ENCODE results near the gene GRIA1.

The GRIA1 gene

DNA sequence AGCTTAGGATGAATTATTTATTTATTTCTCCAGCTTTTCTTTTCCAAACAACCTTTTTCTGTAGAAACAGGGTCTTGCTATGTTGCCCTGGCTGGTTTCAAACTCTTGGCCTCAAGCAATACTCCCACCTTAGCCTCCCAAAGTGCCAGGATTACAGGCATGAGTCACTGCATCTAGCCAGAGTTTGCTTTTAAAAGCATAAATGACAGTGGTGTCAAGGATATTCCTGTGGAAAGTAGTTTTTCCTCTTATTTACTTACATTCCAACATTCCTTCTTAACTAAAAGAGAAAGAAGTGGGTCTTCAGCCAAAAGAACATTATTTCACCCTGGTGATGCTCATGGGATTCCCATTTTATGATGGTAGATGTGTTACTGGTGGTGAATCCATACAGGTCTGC, 62.4 kb downstream of the GRIA1 start:
- DNase-seq = no peak

GRCh38 chr5:153555420-153556114, 65.1 kb downstream of the GRIA1 start:
- DNase-seq = no peak

DNA sequence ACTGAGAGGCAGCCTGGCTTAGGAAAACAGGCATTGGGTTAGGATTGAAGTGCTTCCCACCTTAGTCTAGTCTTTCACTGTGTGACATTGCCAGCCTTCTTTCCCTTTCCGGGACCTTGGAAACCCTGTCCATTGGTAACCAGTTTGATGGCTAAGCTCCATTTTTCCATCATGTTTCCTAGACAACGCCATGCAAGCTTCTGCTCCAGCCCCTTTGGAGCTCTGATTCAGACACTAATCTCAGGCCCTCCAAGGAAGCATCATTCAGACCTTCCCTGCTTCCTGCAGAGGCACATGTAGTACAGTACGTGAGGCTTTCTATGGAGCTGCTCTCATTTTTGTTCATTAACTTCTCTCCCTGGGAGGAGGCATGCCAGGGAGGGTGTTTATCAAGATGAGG, 68.5 kb downstream of the GRIA1 start:
- no peak for DNase-seq

- DNase-seq = no peak
These were observed 69.5 kb downstream of the GRIA1 start for GRCh38 chr5:153559926-153560325.

DNA sequence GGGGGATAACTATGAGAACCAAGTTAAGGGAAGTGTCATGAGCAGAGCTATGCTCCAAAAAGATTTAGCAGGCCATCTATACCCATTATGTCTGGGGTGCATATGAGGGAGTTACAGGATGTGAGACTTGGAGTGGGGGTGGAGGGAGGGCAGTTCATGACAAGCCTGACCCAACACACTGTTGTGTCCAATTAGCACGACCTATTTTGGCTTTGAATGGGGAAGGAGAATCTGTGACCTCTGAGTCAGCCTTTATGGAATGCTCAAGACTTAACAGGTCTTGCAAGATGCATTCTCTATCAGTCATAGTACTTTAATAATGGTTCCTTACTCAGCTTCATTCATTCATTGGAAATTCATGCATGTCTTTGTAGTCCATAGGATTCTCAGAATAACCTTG, 71.7 kb downstream of the GRIA1 start:
- DNase-seq = no peak

GRCh38 chr5:153565822-153566221, 75.4 kb downstream of the GRIA1 start:
- no peak for DNase-seq

DNA sequence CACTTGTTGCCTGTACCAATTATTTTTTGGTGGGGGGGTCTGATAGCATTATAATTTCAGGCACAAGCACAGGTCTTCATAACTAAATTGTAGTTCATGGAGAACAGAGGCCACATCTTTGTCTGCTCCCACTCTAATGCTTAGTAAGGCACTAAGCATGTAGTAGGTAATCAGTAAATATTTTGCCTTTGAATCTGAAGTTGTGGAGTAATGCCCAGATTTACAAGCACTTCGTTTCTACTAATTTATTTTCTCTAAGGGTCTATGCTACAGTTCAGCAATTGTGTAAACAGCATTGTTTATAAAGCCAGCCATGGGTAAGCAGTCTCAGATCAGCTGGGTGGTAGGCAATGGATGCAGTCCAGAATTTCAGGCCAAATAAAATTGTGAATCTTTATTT, 78.6 kb downstream of the GRIA1 start:
- DNase-seq = no peak

- no peak for DNase-seq
These were observed 80.7 kb downstream of the GRIA1 start for GRCh38 chr5:153571162-153571561.

DNA sequence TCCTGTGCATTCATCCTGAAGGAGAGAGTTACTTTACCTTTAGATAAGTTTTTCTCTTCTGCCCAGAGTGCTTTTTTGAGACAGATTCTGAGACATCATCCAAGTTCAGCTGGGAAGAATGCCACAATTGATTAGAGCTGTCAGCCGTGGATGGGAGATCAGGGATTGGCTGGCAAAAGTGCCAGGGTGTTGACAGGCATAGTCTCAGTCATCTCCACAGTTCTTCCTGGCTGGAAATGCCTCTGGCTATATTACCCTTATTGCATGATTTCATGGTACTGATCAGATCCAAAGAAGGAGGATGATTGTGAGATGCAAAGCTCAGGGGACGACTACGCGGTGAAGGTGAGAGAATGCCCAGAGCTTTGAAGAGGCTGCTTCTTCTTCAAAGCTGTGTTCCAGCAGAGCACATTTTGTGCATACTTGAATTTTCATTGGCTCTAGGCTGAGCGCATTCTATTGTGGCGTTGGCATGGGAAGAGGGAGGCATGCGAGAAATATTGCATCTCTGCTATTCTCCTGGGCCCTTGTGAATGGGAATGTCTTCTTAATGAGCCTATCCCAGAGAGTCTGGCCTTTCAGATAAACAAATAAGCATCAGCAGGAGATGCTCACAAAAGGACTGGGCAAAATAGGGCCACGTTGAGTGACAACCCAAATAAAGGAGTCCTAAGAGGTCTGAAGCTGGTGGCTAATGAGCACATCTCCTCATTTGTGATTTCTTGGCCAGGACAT, 82.1 kb downstream of the GRIA1 start:
- no peak for DNase-seq

GRCh38 chr5:153573326-153574033, 83.0 kb downstream of the GRIA1 start:
- DNase-seq = no peak

- no peak for DNase-seq
These were observed 93.9 kb downstream of the GRIA1 start for GRCh38 chr5:153584126-153584959.

DNA sequence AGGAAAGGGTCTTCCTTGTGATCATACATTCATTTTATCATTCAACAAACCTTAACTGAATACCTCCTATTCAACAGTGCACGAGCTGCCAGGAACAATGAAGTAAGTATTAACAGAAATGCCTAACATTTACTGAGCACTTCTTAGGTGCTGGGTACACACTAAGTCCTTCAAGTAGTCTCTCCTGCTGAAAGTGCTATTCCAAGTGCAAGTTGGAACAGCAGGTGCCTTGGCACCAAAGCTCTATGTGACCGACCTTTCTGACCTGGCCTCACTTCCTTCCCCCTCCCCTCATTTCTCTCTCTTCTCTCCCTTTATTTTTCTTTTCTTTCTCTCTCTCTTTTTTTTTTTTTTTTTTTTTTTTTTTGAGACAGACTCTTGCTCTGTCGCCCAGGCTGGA, 94.5 kb downstream of the GRIA1 start:
- DNase-seq = no peak

GRCh38 chr5:153585622-153586277, 95.3 kb downstream of the GRIA1 start:
- DNase-seq = no peak

DNA sequence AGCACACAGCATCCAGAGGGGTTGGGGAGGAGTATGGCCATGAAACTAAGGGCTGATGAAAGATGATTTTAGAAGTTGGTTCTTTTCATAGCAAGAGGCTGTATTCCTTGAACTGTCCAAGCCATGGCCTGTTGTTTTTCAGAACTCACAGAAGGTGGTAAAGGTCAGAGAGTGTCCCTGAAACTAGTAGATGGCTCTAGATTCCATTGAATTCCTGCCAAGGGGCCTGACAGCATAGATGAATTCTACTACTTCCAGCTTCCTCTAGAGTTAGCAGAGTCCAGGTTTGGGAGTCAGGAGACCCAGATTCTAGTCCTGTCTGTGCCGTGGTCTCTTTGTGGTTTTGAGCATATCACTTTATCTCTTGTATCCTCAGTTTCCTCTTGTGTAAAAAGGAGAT, 101.6 kb downstream of the GRIA1 start:
- no peak for DNase-seq

DNA sequence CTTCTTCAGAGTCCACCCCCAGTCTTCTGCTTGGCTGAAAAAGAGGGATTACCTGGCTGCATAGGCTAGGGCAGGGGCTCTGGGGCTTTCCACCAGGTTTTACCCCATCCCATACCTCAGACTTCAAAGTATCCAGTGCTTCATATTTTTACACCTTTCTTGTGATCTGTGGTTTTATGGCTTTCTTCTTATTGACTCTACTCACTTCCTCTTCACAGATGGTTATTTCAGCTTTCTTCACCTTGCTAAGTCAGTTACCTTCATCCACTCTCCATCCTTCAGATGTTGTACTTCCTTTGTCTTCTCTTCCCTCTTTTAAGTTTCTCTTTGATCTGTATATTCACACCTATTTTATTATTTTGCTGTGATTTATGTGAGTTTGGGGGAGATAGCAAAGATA, 104.3 kb downstream of the GRIA1 start:
- no peak for DNase-seq

GRCh38 chr5:153598099-153598498, 107.6 kb downstream of the GRIA1 start:
- no peak for DNase-seq

GRCh38 chr5:153601377-153601776, 110.9 kb downstream of the GRIA1 start:
- DNase-seq = no peak

GRCh38 chr5:153605386-153605785, 114.9 kb downstream of the GRIA1 start:
- DNase-seq = no peak

- DNase-seq = no peak
These were observed 119.5 kb downstream of the GRIA1 start for GRCh38 chr5:153610009-153610408.

GRCh38 chr5:153610811-153611210, 120.3 kb downstream of the GRIA1 start:
- DNase-seq = no peak

DNA sequence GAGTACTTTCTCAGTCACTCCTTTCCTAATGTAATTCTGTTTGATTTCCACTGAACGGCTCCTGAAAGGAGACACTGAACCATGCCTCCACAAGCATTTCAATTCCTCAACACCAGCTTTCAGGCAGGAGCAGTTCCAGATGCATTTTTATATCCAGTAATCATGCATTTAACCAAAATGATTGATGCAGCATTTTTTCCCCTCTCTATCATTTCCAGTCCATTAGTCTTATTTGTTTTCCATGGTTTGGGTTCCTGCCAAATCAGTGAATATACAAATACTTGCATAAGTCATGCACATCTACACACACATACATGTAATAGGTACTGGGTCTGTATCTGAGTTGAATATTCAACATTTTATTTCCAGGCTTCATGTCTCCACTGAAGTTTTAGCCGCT, 122.7 kb downstream of the GRIA1 start:
- no peak for DNase-seq

DNA sequence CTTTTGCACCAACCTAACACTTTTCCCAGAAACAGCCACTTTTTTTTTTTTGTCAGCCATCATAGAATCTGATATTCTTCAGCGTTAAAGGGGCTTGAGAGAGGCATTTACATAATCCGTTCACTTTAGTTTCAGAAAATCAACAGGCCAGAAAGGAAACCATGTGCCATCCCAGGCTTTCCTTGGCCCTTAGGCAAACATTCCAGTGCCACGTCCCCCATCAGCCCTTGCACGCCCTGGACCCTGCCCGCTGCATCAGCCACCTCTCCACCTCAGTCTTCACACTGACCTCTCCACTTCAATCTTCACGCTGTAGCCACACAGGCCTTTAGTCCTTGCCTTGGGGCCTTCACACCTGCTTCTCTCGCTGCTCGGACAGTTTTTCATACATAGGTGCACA, 123.2 kb downstream of the GRIA1 start:
- DNase-seq = no peak

GRCh38 chr5:153617190-153617589, 126.7 kb downstream of the GRIA1 start:
- no peak for DNase-seq
